Left lobe of liver (tissue), 2 donors: ENCODE measurements around the gene TRPC4AP. TPM values are rescaled to one million over a fixed set of nuclear protein-coding genes. Genes with fewer than 3 reads are reported as not detected.
"Not testable (repeated sequence)": the region's sequence is repeated elsewhere in the genome, so short reads cannot be mapped to it uniquely, and the experiment has no call there.

Experiments used
- ATAC-seq: fragments of 200-7000 bp; cut with Tn5 transposase; one replicate; pipeline ENCODE4 v1.9.1; 2020; ENCODE audit warnings: mild to moderate bottlenecking, moderate library complexity
- DNase-seq: peaks from one replicate; pipeline ENCODE4 v3.0.0-alpha.2; 2020; ENCODE audit warnings: low spot score
- total RNA-seq: library from RNA; stranded (reverse); gene quantifications from one replicate; pipeline ENCODE4 v1.2.1, GENCODE V29; 2021
- donor health status: DM: no; HTN: no; CAD: no; lungs with moderate emphysema.
- donor health status: DM: no; HTN: yes; CAD: no.

TRPC4AP gene, protein sequence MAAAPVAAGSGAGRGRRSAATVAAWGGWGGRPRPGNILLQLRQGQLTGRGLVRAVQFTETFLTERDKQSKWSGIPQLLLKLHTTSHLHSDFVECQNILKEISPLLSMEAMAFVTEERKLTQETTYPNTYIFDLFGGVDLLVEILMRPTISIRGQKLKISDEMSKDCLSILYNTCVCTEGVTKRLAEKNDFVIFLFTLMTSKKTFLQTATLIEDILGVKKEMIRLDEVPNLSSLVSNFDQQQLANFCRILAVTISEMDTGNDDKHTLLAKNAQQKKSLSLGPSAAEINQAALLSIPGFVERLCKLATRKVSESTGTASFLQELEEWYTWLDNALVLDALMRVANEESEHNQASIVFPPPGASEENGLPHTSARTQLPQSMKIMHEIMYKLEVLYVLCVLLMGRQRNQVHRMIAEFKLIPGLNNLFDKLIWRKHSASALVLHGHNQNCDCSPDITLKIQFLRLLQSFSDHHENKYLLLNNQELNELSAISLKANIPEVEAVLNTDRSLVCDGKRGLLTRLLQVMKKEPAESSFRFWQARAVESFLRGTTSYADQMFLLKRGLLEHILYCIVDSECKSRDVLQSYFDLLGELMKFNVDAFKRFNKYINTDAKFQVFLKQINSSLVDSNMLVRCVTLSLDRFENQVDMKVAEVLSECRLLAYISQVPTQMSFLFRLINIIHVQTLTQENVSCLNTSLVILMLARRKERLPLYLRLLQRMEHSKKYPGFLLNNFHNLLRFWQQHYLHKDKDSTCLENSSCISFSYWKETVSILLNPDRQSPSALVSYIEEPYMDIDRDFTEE
- total RNA-seq = 27.6 TPM

DNA sequence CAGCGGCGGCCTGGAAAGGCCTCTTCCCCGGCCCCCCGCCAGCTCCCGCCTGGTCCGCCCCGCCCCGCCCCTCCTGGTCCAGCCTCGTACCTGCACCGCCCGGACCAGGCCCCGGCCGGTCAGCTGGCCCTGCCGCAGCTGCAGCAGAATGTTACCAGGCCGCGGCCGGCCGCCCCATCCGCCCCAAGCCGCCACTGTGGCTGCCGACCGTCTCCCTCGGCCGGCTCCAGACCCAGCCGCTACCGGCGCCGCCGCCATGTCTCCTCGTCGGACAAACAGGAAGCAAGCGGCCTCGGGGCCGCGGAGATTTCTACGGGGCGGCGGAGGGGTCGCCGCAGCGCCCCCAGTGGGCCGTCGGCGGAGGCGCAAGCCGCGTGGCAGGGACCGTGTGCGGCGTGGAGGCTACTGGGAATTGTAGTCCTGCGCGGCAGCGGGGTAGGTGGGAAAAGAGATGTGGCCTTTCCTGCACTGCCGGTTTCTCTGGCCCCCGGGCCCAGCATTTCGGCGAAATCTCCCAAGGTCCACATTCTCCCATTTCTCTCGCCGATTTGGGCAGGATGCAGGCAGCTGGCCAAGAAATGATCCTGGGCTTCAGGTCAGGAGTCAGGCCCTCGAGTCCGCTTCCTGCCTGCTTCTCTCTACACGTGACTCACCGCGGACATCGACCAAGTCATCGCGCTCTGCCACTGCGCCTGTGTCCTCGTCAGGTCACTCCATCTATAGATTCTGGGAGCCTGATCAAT, at the start of gene TRPC4AP:
Gene TRPC4AP (minus strand): TSS at position 284 of the 743 bp plus-strand sequence. CDS start 26 bp downstream, at position 258.
- DNase-seq = peak; percentile 93
- peak; percentile 94 for ATAC-seq

DNA sequence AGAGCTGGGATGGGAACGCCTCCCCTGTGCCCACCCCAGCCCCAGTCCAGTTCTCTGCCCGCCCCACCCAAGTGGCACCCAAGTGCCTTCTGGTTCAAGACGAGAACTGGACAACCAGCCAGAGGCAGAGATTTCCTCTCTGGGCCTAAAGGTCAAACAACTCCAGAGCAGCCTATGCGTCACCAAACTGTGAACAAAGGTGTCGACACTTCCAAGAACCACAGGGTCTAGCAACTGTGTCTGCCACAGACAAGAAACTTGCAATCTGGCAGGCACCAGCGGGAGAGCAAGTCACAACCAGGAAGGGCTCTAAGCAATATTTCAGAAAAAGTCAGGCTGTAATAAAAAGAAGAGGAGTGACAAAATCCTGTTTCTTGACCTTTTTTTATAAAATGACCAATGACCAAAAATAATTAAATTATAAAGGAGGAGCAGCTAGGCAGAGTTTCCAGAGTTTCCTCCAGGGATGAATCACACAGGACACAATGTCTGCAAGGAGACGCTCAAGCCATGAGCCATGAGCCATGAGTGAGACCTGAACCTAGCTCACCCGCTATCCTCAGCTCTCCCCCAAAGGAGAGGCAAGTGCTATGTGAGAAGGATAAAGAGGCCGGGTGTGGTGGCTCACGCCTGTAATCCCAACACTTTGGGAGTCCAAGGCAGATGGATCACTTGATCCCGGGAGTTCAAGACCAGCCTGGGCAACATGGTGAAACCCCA, 43.4 kb upstream of the TRPC4AP start:
- DNase-seq (no peak), ATAC-seq (no peak)

DNA sequence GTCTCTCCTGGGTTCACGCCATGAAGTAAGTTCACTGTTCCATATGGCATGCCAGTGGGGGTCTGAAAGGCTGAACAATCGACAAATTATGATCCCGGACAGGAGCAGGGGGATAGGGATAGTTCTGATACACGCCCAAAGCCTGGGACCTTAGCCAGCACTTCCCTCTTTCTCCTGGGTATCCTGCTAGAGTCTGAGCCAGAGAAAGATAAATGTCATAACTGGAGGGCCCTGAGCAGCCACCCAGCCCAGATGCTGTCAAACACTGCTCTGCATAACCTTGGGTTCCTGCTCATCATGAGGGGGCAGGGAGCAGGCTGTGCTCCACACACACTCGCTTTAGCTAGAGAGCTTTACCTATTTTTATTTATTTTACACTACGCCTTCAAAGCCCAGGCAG, 42.3 kb upstream of the TRPC4AP start:
- ATAC-seq (peak; percentile 18), DNase-seq (no peak)

DNA sequence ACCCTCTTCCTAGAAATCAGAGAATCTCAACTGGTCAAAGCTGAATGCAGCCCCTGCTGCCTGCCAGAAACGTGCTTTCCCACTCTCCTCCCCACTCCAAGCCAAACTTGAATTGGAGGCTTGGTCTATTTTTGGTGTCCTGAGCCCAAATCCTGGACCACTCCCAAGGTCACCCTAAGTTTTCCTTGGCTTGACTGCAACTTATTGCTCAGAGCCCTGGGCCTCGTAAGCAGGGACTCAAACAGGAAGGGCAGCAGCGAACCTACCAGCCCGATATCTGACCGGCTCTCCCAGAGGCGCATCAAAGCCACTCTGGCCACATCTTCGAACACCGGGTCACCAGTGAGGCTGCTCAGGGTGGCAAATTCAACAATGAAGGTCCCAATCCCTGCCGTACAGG, 41.9 kb upstream of the TRPC4AP start:
- ATAC-seq (peak; percentile 47), DNase-seq (no peak)

DNA sequence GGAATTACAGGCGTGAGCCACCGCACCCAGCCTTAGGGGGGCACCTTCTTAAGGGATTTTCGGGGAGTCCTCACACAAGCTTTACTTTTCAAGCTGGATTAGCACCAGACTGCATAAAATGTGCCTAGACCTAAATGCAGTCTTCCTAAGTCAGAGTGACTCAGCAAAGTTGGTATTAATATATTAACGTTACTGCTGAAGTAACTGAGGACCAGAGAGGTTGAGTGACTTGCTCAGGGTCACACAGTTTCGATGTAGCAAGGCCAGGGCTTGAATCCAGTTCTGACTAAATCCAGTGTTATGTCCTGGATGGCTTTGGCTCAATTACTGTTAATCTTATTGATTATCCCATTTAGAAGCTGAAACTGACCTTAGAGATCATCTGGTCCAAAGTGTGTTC, 41.1 kb upstream of the TRPC4AP start:
- no peak for DNase-seq
- ATAC-seq = no peak

DNA sequence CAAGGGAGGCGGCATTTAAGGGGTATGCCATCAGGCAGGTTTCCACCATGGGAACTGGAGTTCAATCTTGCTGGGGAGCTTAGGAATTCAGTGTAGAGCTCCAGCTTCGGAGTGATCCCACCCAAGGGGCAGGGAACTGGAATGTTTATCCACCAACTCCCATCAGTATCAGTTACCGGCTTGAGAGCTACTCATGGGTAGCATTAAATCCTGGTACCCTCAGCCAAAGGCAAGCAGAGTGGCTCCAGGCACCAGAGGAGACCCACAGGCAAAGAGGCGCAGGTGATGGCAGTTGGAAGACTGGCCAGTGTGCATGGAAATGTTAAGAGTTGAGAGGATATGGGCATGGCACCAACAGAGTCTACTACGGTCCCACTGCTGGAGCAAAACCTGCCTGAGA, 40.4 kb upstream of the TRPC4AP start:
- DNase-seq (no peak), ATAC-seq (no peak)

DNA sequence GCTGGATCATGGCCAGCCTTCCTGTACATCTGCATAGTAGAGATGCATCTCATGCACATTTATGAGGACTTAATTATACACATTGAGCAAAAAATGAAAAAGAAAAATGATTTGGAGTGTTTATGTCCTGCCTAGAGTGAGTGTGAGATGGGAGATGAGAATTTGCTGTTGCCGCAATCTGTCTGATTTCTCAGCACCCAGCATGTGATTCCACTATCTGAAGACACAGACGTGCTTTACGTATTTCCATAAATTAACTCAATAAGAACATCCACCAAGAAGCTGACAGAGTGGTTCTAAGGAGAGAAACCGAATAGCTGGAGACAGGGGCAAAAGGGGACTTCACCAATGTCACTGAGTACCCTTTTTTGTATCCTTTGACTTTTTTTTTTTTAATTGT, 39.3 kb upstream of the TRPC4AP start:
- no peak for DNase-seq
- ATAC-seq = no peak

DNA sequence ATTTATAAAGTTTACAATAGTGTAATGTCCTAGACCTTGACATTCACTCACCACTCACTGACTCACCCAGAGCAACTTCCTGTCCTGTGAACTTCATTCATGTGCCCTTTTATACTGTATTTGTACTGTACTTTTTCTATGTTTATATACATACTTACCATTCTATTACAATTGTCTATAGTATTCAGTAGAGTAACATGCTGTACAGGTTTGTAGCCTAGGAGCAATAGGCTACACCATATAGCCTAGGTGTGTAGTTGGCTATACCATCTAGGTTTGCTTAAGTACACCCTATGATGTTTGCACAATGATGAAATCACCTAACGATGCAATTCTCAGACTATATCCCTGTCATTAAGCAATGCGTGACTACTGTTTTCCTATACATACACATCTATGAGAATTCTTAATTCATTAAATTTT, 37.1 kb upstream of the TRPC4AP start:
- no peak for ATAC-seq
- no peak for DNase-seq

DNA sequence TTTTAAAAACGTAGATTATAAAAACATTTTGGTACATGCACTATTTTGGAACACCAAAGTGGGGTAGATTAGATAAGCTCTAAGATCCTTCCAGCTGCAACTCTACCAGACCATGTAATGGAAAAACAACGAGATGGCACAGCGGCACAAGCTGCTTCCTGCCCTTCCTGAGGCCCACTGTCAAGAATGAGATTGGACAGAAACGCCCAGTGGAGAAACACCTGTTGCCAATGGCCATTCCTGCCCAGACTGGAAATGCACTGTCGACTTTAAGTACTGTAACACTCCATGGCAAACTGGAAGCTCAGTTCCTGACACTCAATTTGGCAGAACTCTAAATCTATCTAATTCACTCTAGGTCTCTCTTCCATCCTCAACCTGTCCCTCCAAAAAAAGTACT, 33.1 kb upstream of the TRPC4AP start:
- DNase-seq = no peak
- ATAC-seq = no peak

DNA sequence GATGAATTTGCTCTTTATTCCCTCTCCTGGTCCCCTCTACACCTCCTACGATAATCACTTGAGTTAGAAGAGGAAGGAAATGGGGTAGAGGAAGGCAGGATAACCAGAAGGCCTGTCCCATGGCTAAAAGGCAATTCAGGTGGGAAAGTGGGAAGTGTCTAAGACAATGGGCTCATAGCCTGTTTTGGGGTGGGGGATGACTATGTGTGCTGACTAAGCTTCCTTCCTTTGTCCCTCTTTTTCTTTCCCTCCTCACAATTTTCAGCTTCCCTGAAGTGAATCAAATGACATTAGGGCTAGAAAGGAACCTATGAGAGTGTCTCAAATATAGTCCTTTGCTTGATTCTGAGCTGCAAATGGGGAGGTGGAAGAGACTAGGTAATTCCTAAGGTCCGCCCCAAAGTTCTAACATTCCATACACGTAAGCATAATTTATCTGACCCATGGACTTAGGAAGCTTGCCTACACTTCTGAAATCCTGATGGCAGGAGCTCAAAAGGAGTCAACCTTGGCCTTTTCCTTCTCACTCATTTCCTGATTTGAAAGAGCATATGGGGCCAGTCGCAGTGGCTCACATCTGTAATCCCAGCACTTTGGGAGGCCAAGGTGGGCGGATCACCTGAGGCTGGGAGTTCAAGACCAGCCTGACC, 30.3 kb upstream of the TRPC4AP start:
- ATAC-seq (no peak), DNase-seq (no peak)

DNA sequence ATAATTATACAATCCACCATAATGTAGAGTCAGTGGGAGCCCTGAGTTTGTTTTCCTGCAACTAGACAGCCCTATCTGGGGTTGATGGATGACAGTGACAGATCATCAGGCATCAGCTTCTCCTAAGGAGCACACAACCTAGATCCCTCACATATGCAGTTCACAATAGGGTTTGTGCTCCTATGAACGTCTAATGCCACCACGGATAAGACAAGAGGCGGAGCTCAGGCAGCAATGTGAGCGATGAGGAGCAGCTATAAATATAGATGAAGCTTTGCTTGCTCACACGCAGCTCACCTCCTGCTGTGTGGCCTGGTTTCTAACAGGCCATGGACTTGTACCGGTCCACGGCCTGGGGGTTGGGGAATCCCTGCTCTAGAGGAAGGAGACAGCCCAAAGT, 28.6 kb upstream of the TRPC4AP start:
- no peak for ATAC-seq

DNA sequence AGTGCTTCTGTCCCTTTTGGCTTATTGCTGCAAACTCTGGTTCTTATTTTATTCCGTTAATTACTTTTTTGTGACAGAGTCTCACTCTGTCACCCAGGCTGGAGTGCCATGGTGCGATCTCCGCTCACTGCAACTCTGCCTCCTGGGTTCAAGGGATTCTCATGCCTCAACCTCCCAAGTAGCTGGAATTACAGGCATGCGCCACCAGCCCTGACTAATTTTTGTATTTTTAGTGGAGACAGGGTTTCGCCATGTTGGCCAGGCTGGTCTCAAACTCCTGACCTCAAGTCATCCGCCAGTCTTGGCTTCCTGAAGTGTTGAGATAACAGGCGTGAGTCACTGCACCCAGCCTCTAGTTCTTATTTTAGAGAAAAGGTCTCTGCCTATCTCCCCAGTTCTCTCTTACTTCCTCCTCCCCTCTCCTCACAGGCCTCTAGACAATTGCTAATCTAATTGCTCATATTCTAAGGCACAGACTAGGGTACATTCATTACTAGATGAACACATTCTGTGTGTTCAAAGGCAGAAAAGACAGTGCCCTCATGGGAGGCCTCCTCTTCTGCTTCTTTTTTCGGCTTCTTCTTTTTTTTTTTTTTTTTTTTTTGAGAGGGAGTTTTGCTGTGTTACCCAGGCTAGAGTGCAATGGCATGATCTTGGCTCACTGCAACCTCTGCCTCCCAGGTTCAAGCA, 27.6 kb upstream of the TRPC4AP start:
- peak; percentile 44 for ATAC-seq

More for the DNA sequence above, 28.6 kb upstream of the TRPC4AP start:
- DNase-seq = no peak

DNA sequence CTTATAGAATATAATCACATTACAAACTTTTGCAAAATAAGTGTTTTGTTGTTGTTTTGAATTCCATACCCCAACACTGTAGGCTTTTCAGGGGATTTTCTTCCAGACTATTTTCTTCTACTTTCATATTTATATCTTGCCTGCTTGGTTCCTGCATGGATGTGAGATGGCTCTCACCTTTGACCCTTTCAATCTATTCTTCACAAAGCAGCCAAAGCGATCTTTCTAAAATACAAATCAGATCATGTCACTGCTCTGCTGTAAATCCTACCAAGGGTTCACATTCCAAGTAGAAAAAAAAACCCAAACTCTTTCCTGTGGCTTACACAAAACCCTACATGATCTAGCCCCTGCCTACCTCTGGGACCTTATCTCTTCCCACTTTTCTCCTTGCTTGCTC, 25.0 kb upstream of the TRPC4AP start:
- no peak for DNase-seq
- no peak for ATAC-seq

More for the DNA sequence above, 27.6 kb upstream of the TRPC4AP start:
- DNase-seq = no peak

DNA sequence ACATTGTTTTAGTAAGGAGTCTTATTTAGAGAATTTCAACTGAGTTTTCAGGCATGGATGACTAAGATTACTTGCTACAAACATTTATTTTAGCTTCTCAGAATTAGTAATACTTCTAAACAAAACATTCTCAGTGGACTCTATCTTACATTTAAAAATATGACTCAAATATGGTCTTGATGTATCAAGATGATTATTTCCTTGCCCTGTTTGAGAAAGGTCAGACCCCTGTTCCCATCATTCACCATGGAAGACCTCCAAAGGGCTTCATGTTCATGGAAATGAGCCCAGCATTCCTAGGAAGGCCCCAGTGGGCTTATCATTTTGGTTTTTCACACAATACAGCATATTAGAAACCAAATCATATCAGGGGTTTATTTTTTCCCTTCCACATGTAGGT, 24.6 kb upstream of the TRPC4AP start:
- ATAC-seq (no peak), DNase-seq (no peak)

DNA sequence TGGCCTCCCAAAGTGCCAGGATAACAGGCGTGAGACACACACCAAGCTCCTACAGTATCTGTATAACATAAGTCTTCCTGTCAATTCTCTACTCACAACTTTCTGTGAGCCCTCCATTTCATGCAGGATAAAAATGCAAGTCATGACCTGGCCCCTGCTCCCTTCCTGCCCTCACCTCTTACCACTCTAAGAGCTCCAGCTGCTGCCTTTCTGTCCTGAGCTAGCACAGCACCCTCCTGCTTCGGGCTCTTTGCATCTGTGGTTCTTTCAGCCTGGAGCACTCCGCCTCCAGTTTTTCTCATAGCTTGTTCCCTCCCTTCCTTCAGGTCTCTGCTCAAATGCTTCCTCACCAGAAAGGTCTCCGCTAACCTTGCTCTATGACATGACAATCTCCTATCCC, 23.7 kb upstream of the TRPC4AP start:
- ATAC-seq = no peak
- DNase-seq = no peak

DNA sequence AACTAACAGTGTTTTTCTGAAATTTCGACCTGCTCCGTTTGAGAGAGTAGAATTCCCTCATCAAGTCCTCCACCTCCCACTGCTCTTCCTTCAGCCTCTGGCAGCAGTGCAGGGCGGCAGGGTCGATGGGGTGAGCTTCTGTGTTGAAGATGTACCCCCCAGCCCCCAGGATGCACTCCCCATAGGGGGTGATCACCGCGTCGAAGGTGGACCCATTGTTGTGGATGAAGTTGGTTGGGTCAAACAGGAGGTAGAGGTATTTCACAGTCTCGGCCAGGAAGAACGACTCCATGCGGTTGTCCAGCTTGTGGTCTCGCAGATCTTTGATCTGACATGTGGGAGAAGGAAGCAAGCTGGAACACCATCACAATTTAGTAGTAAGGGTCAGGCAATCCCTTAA, 23.0 kb upstream of the TRPC4AP start:
- no peak for DNase-seq
- no peak for ATAC-seq

DNA sequence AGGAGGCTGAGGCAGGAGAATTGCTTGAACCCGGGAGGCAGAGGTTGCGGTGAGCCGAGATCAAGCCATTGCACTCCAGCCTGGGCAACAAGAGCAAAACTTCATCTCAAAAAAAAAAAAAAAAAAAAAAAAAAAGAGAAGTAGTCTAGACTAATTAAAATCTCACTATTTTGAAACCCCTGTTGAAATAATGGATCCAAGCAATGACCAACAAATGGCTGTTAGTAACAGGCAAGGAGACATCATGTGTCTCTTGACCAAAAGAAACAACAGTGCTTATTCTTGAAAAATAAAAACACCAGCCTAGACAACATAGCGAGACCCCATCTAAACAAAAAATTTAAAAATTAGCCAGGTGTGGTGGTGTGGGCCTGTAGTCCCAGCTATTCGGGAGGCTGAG, 19.7 kb upstream of the TRPC4AP start:
- not testable (repeated sequence) for ATAC-seq, DNase-seq

DNA sequence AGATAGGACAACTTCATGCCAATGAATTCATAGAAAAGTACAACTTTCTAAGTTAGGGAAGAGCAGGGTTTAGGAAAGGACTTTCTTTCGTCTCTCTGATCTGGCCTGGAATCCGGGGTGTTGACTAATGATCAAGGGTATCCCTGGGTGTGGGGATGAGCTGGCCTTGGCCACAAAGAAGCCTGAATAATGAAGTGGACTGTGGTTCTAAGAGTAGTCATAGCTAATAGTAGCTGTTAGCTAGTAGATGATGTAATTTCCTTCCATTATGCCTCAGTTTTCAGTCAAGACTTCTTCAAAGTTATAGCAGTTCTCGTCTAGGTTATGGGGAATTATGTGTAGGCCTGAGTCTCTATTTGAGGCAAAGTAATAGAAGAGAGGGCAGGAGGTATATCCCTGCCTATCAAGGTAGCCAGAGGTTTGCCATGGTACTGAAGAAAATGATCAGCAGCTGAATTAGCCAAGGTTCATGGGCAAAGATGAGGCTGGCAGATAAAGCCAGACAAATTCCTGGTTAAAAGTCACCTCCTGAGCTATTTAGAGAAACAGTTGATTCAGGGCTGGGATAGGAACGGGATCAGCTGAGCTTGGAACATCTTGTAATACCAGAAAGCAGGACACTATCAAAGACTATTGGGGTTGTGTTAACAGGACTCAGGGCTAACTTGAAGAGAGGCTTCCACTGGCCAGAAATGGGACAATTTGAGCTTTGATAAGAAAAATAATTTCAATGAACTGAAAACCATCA, 18.7 kb upstream of the TRPC4AP start:
- ATAC-seq (no peak), DNase-seq (no peak)

DNA sequence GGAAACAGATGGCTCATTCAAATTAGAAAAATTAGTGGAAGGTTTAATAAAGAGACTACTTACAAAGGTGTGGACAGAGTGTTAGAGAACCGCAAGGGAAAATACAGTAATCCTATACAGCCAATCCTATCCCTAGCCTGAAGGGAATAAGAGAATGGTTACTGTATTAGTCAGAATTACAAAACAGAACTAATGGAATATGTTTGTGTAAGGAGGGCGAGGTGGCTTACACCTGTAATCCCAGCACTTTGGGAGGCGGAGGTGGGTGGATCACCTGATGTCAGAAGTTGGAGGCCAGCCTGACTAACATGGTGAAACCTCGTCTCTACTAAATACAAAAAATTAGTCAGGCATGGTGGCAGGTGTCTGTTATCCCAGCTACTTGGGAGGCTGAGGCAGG, 16.3 kb upstream of the TRPC4AP start:
- ATAC-seq = no peak
- DNase-seq = no peak
